Measurements from ENCODE around the gene TLR5.

GRCh38 chr1:223137455-223138085, 5.5 kb downstream of the TLR5 start:
- TF ChIP-seq POLR2A (IDR thresholded peaks at IDR 0.05; ENCODE audit: low read length) (no peak), GATA1 (IDR thresholded peaks at IDR 0.05; ENCODE audit: low read depth, low read length) (no peak)

Data from erythroblast (primary cell).